DND-41 (cell line): ENCODE data around the gene ZWINT.

ENCODE experiments used
- ATAC-seq: fragments of 200-7000 bp; cut with Tn5 transposase; 3 replicates; pipeline ENCODE4 v1.9.1; 2021; ENCODE audit warnings: low read depth; ENCODE audit not compliant: insufficient read depth
- DNase-seq: peaks from one replicate; pipeline ENCODE4 v3.0.0-alpha.2; 2020
- H2AFZ ChIP-seq: 2 replicates; pipeline ENCODE4 v1.6.0; 2012; ENCODE audit warnings: low read depth, low read length
- H3K27ac ChIP-seq: 2 replicates; pipeline ENCODE4 v1.5.1; 2012; ENCODE audit warnings: low read length, inconsistent platforms
- H3K27me3 ChIP-seq: fragments of 200-600 bp; sonication (generic); 2 replicates; pipeline ENCODE4 v1.6.0; 2012; ENCODE audit warnings: low read length, mild to moderate bottlenecking, inconsistent platforms; ENCODE audit not compliant: insufficient read depth, poor library complexity
- H3K36me3 ChIP-seq: 2 replicates; pipeline ENCODE4 v1.5.1; 2012; ENCODE audit warnings: low read length, inconsistent platforms; ENCODE audit not compliant: insufficient read depth
- H3K4me1 ChIP-seq: 2 replicates; pipeline ENCODE4 v1.5.1; 2012; ENCODE audit warnings: mild to moderate bottlenecking, low read length; ENCODE audit not compliant: insufficient read depth
- H3K4me2 ChIP-seq: 2 replicates; pipeline ENCODE4 v1.6.0; 2012; ENCODE audit warnings: mild to moderate bottlenecking, moderate library complexity, low read length, inconsistent platforms; ENCODE audit not compliant: insufficient read depth
- H3K4me3 ChIP-seq, 2 experiments: fragments of 200-600 bp in 1 of 2; shearing (Covaris generic) in 1 of 2; 2 replicates each; pipeline ENCODE4 v1.5.1; 2012 to 2016; ENCODE audit warnings: inconsistent platforms in 2 of 2, low read length in 2 of 2, mild to moderate bottlenecking in 2 of 2, low read depth in 1 of 2, moderate library complexity in 1 of 2
- H3K79me2 ChIP-seq: 2 replicates; pipeline ENCODE4 v1.6.0; 2012; ENCODE audit warnings: low read length, inconsistent platforms; ENCODE audit not compliant: insufficient read depth
- H3K9ac ChIP-seq: 2 replicates; pipeline ENCODE4 v1.6.0; 2012; ENCODE audit warnings: low read depth, mild to moderate bottlenecking, inconsistent platforms, low read length, moderate library complexity
- H3K9me3 ChIP-seq: 2 replicates; pipeline ENCODE4 v1.5.1; 2012; ENCODE audit warnings: low read length, moderate library complexity, mild to moderate bottlenecking, inconsistent platforms; ENCODE audit not compliant: insufficient read depth, severe bottlenecking
- H4K20me1 ChIP-seq: 2 replicates; pipeline ENCODE4 v1.6.0; 2012; ENCODE audit warnings: low read length; ENCODE audit not compliant: insufficient read depth
- CTCF ChIP-seq: IDR thresholded peaks from 2 replicates; pipeline ENCODE4 v1.5.1; 2012; ENCODE audit warnings: borderline replicate concordance, low read length, moderate library complexity, mild to moderate bottlenecking; ENCODE audit not compliant: poor library complexity, severe bottlenecking; ENCODE audit errors: extremely low read depth
- EZH2 ChIP-seq: IDR thresholded peaks from 3 replicates; pipeline ENCODE4 v1.6.1; 2012; ENCODE audit warnings: borderline replicate concordance, low read depth, mild to moderate bottlenecking, moderate library complexity, low read length, inconsistent platforms; ENCODE audit not compliant: severe bottlenecking

Gene ZWINT

GRCh38 chr10:56351909-56352630 lies 9.0 kb downstream of the ZWINT start:
- no peaks in the 10 kb centered on the region for H3K27me3 ChIP-seq
- H4K20me1 ChIP-seq, result no peaks in the 10 kb centered on the region
- peaks cover 9% of the 10 kb centered on the region; the same call in 1 of the 2 replicates for H3K36me3 ChIP-seq
- H3K4me1 ChIP-seq, result no peaks in the 10 kb centered on the region
- H3K79me2 ChIP-seq, result no peaks in the 10 kb centered on the region
- no peak for TF ChIP-seq CTCF
- TF ChIP-seq EZH2, result no peak
- H3K27ac ChIP-seq, result no peak overlapping the region
- ATAC-seq, result peak; percentile 47; the same call in 1 of the 3 replicates
- no peaks in the 10 kb centered on the region for H3K9me3 ChIP-seq
- no peak overlapping the region for H3K4me3 ChIP-seq
- DNase-seq, result no peak
- H3K9ac ChIP-seq, result no peak overlapping the region
- H3K4me2 ChIP-seq, result no peak overlapping the region
- no peak overlapping the region for H2AFZ ChIP-seq

- Histone ChIP-seq H3K79me2 (no peaks in the 10 kb centered on the region), H3K27me3 (no peaks in the 10 kb centered on the region), H3K4me2 (no peak overlapping the region), H3K9ac (no peak overlapping the region), H3K9me3 (no peaks in the 10 kb centered on the region), H4K20me1 (no peaks in the 10 kb centered on the region), H3K27ac (no peak overlapping the region), H3K4me1 (no peaks in the 10 kb centered on the region), H3K36me3 (peaks cover 4% of the 10 kb centered on the region; the same call in 1 of the 2 replicates), H2AFZ (no peak overlapping the region), H3K4me3 (no peak overlapping the region)
- no peak for DNase-seq
- no peak for ATAC-seq
- no peak for TF ChIP-seq EZH2
- TF ChIP-seq CTCF, result peak; percentile 32
Measured at GRCh38 chr10:56349611-56350010, 11.4 kb downstream of the ZWINT start.

GRCh38 chr10:56348101-56348500 lies 13.0 kb downstream of the ZWINT start:
- DNase-seq, result no peak
- no peaks in the 10 kb centered on the region for H3K79me2 ChIP-seq
- H3K4me1 ChIP-seq, result no peaks in the 10 kb centered on the region
- TF ChIP-seq EZH2, result no peak
- no peak for TF ChIP-seq CTCF
- H3K27ac ChIP-seq, result no peak overlapping the region
- no peak overlapping the region for H3K9ac ChIP-seq
- H3K27me3 ChIP-seq, result no peaks in the 10 kb centered on the region
- no peaks in the 10 kb centered on the region for H3K36me3 ChIP-seq
- no peak for ATAC-seq
- no peaks in the 10 kb centered on the region for H4K20me1 ChIP-seq
- no peak overlapping the region for H3K4me2 ChIP-seq
- H3K4me3 ChIP-seq, result no peak overlapping the region
- no peaks in the 10 kb centered on the region for H3K9me3 ChIP-seq
- no peak overlapping the region for H2AFZ ChIP-seq

GRCh38 chr10:56346845-56347415 lies 14.1 kb downstream of the ZWINT start:
- no peaks in the 10 kb centered on the region for H3K79me2 ChIP-seq
- no peak overlapping the region for H3K4me2 ChIP-seq
- no peak overlapping the region for H2AFZ ChIP-seq
- no peaks in the 10 kb centered on the region for H3K4me1 ChIP-seq
- H3K27me3 ChIP-seq, result no peaks in the 10 kb centered on the region
- H3K36me3 ChIP-seq, result no peaks in the 10 kb centered on the region
- ATAC-seq, result no peak
- DNase-seq, result no peak
- H4K20me1 ChIP-seq, result no peaks in the 10 kb centered on the region
- no peak for TF ChIP-seq CTCF
- no peak for TF ChIP-seq EZH2
- H3K27ac ChIP-seq, result no peak overlapping the region
- no peak overlapping the region for H3K9ac ChIP-seq
- no peak overlapping the region for H3K4me3 ChIP-seq
- H3K9me3 ChIP-seq, result no peaks in the 10 kb centered on the region
